IPS DF 6.9 (cell line): ENCODE results near the gene LRRC63.

Source experiments
- DNase-seq: peaks from one replicate; pipeline ENCODE4 v3.0.0-alpha.2; 2013; ENCODE audit warnings: low read depth, low spot score
- H3K27ac ChIP-seq: one replicate; pipeline ENCODE4 v1.5.1; 2013; ENCODE audit warnings: low read length, control low read depth
- H3K27me3 ChIP-seq: 2 replicates; pipeline ENCODE4 v1.6.1; 2013; ENCODE audit warnings: mild to moderate bottlenecking, low read length; ENCODE audit not compliant: control insufficient read depth, insufficient read depth
- H3K36me3 ChIP-seq: 2 replicates; pipeline ENCODE4 v1.6.1; 2013; ENCODE audit warnings: low read length; ENCODE audit not compliant: control insufficient read depth, insufficient read depth
- H3K4me1 ChIP-seq: 2 replicates; pipeline ENCODE4 v1.6.1; 2013; ENCODE audit warnings: low read length; ENCODE audit not compliant: control insufficient read depth, insufficient read depth
- H3K4me3 ChIP-seq: 2 replicates; pipeline ENCODE4 v1.5.1; 2013; ENCODE audit warnings: mild to moderate bottlenecking, low read length
- H3K9me3 ChIP-seq: 2 replicates; pipeline ENCODE4 v1.6.1; 2013; ENCODE audit warnings: low read length, inconsistent platforms; ENCODE audit not compliant: control insufficient read depth, insufficient read depth
- WGBS: extraction: QIAGEN DNeasy Blood & Tissue Kit; methylation state at CpG from one replicate; pipeline ENCODE4 v1.1.7; 2013; ENCODE audit warnings: mixed read lengths, missing lambda C conversion rate; ENCODE audit not compliant: insufficient read length, insufficient coverage; 5-methylcytosine and 5-hydroxymethylcytosine counted together

LRRC63 gene

GRCh38 chr13:46310066-46310465 is 98.3 kb downstream of the LRRC63 start:
- WGBS: no CpG with 5 or more reads among the region's 1 CpG
- H3K4me1 ChIP-seq: no peaks in the 10 kb centered on the region
- DNase-seq: no peak
- H3K4me3 ChIP-seq: no peak overlapping the region
- H3K9me3 ChIP-seq: no peaks in the 10 kb centered on the region
- H3K36me3 ChIP-seq: no peaks in the 10 kb centered on the region
- no peak overlapping the region for H3K27ac ChIP-seq
- no peaks in the 10 kb centered on the region for H3K27me3 ChIP-seq

- DNase-seq: no peak
- Histone ChIP-seq H3K27ac (no peak overlapping the region), H3K36me3 (no peaks in the 10 kb centered on the region), H3K9me3 (no peaks in the 10 kb centered on the region), H3K27me3 (no peaks in the 10 kb centered on the region), H3K4me3 (no peak overlapping the region), H3K4me1 (no peaks in the 10 kb centered on the region)
- no CpG with 5 or more reads among the region's 2 CpGs for WGBS
Measured at GRCh38 chr13:46311217-46311616, 99.5 kb downstream of the LRRC63 start.

GRCh38 chr13:46313024-46313423 is 101.3 kb downstream of the LRRC63 start:
- no peak overlapping the region for H3K4me3 ChIP-seq
- H3K36me3 ChIP-seq: no peaks in the 10 kb centered on the region
- DNase-seq: no peak
- no CpG with 5 or more reads among the region's 1 CpG for WGBS
- H3K4me1 ChIP-seq: no peaks in the 10 kb centered on the region
- no peaks in the 10 kb centered on the region for H3K9me3 ChIP-seq
- H3K27me3 ChIP-seq: no peaks in the 10 kb centered on the region
- H3K27ac ChIP-seq: no peak overlapping the region

GRCh38 chr13:46313432-46314257 is 101.9 kb downstream of the LRRC63 start:
- Histone ChIP-seq H3K4me1 (no peaks in the 10 kb centered on the region), H3K4me3 (no peak overlapping the region), H3K27me3 (no peaks in the 10 kb centered on the region), H3K27ac (no peak overlapping the region), H3K9me3 (no peaks in the 10 kb centered on the region), H3K36me3 (no peaks in the 10 kb centered on the region)
- DNase-seq: no peak
- WGBS: no CpG with 5 or more reads among the region's 6 CpGs

- Histone ChIP-seq H3K36me3 (no peaks in the 10 kb centered on the region), H3K27me3 (no peaks in the 10 kb centered on the region), H3K27ac (no peak overlapping the region), H3K4me1 (no peaks in the 10 kb centered on the region), H3K4me3 (no peak overlapping the region), H3K9me3 (no peaks in the 10 kb centered on the region)
- DNase-seq: no peak
- WGBS: no CpG with 5 or more reads among the region's 1 CpG
Measured at GRCh38 chr13:46314587-46314986, 102.9 kb downstream of the LRRC63 start.

GRCh38 chr13:46315036-46315435 is 103.3 kb downstream of the LRRC63 start:
- DNase-seq: no peak

GRCh38 chr13:46315491-46316075 is 103.9 kb downstream of the LRRC63 start:
- Histone ChIP-seq H3K27me3 (no peaks in the 10 kb centered on the region), H3K27ac (no peak overlapping the region), H3K4me1 (no peaks in the 10 kb centered on the region), H3K36me3 (no peaks in the 10 kb centered on the region), H3K4me3 (no peak overlapping the region), H3K9me3 (no peaks in the 10 kb centered on the region)
- no peak for DNase-seq
- WGBS: no CpG with 5 or more reads among the region's 6 CpGs

More at GRCh38 chr13:46315036-46315435, 103.3 kb downstream of the LRRC63 start:
- Histone ChIP-seq H3K36me3 (no peaks in the 10 kb centered on the region), H3K27me3 (no peaks in the 10 kb centered on the region), H3K4me3 (no peak overlapping the region), H3K9me3 (no peaks in the 10 kb centered on the region), H3K27ac (no peak overlapping the region), H3K4me1 (no peaks in the 10 kb centered on the region)

GRCh38 chr13:46317120-46317519 is 105.4 kb downstream of the LRRC63 start:
- DNase-seq: no peak
- H3K9me3 ChIP-seq: no peaks in the 10 kb centered on the region
- no peak overlapping the region for H3K4me3 ChIP-seq
- no peaks in the 10 kb centered on the region for H3K27me3 ChIP-seq
- H3K36me3 ChIP-seq: no peaks in the 10 kb centered on the region
- H3K4me1 ChIP-seq: no peaks in the 10 kb centered on the region
- H3K27ac ChIP-seq: no peak overlapping the region

- Histone ChIP-seq H3K36me3 (no peaks in the 10 kb centered on the region), H3K4me3 (no peak overlapping the region), H3K27ac (no peak overlapping the region), H3K9me3 (no peaks in the 10 kb centered on the region), H3K27me3 (no peaks in the 10 kb centered on the region), H3K4me1 (no peaks in the 10 kb centered on the region)
- WGBS: no CpG with 5 or more reads among the region's 1 CpG
- no peak for DNase-seq
Measured at GRCh38 chr13:46318986-46319385, 107.3 kb downstream of the LRRC63 start.

- no peaks in the 10 kb centered on the region for H3K4me1 ChIP-seq
- DNase-seq: no peak
- no peak overlapping the region for H3K27ac ChIP-seq
- H3K27me3 ChIP-seq: no peaks in the 10 kb centered on the region
- no peaks in the 10 kb centered on the region for H3K9me3 ChIP-seq
- no peak overlapping the region for H3K4me3 ChIP-seq
- WGBS: no CpG with 5 or more reads among the region's 3 CpGs
- H3K36me3 ChIP-seq: no peaks in the 10 kb centered on the region
Measured at GRCh38 chr13:46320406-46320805, 108.7 kb downstream of the LRRC63 start.

- H3K27ac ChIP-seq: no peak overlapping the region
- no CpG with 5 or more reads among the region's 4 CpGs for WGBS
- H3K36me3 ChIP-seq: no peaks in the 10 kb centered on the region
- DNase-seq: no peak
- no peaks in the 10 kb centered on the region for H3K27me3 ChIP-seq
- no peaks in the 10 kb centered on the region for H3K4me1 ChIP-seq
- no peaks in the 10 kb centered on the region for H3K9me3 ChIP-seq
- no peak overlapping the region for H3K4me3 ChIP-seq
Measured at GRCh38 chr13:46320821-46321220, 109.1 kb downstream of the LRRC63 start.
